LNCAP (cell line): ENCODE results near the gene FHIT.

Source experiments
- CTCF ChIP-seq: fragments of 450-650 bp; IDR thresholded peaks from 2 replicates; pipeline ENCODE4 v1.5.1; 2017; ENCODE audit warnings: mild to moderate bottlenecking

The FHIT gene

GRCh38 chr3:59876533-59877062 lies 1374.7 kb downstream of the FHIT start:
- TF ChIP-seq CTCF, result no peak

GRCh38 chr3:59873576-59874230 lies 1377.5 kb downstream of the FHIT start:
- TF ChIP-seq CTCF, result no peak

- no peak for TF ChIP-seq CTCF
Measured at GRCh38 chr3:59872128-59872527, 1379.1 kb downstream of the FHIT start.

- no peak for TF ChIP-seq CTCF
Measured at GRCh38 chr3:59867185-59868002, 1383.9 kb downstream of the FHIT start.

- TF ChIP-seq CTCF, result no peak
Measured at GRCh38 chr3:59866076-59866475, 1385.2 kb downstream of the FHIT start.

- no peak for TF ChIP-seq CTCF
Measured at GRCh38 chr3:59865351-59865750, 1385.9 kb downstream of the FHIT start.

GRCh38 chr3:59862686-59863085 lies 1388.6 kb downstream of the FHIT start:
- TF ChIP-seq CTCF, result no peak
